Prostate gland (tissue), 2 donors: ENCODE data around the gene BRD1. TPM values are rescaled to one million over a fixed set of nuclear protein-coding genes. Genes with fewer than 3 reads are reported as not detected.
"Not testable (repeated sequence)": the region's sequence is repeated elsewhere in the genome, so short reads cannot be mapped to it uniquely, and the experiment has no call there.

Experiments
- DNase-seq: peaks from one replicate; pipeline ENCODE4 v3.0.0-alpha.2; 2019; ENCODE audit warnings: low spot score
- H3K27ac ChIP-seq, 2 donors: fragments of 200-600 bp; sonication (generic); 2 replicates each; pipeline ENCODE4 v1.5.1; 2017 to 2019
- H3K27me3 ChIP-seq: fragments of 200-600 bp; sonication (generic); replicated peaks from 2 replicates; pipeline ENCODE4 v1.5.1; 2019; ENCODE audit not compliant: insufficient read depth
- H3K36me3 ChIP-seq, 2 donors: fragments of 200-600 bp; sonication (generic); 1 replicate in 1 of 2; 2 replicates in 1 of 2; pipeline versions ENCODE4 v1.5.1 to v1.8.1; 2017 to 2019
- H3K4me1 ChIP-seq: fragments of 200-600 bp; sonication (generic); replicated peaks from 2 replicates; pipeline ENCODE4 v1.5.1; 2019
- H3K4me3 ChIP-seq, 2 donors: fragments of 200-600 bp; sonication (generic); 2 replicates each; pipeline ENCODE4 v1.5.1; 2017 to 2019
- H3K9me3 ChIP-seq: fragments of 200-600 bp; sonication (generic); 2 replicates; pipeline ENCODE4 v1.5.1; 2017
- CTCF ChIP-seq, 4 experiments: fragments of 200-600 bp in 2 of 4; fragments of 450-650 bp in 2 of 4; sonication (generic) in 2 of 4; IDR thresholded peaks; 1 replicate in 3 of 4; 2 replicates in 1 of 4; pipeline ENCODE4 v1.5.1; 2016 to 2019; ENCODE audit warnings: antibody characterized with exemption in 4 of 4, mild to moderate bottlenecking in 2 of 4, moderate library complexity in 2 of 4
- POLR2A ChIP-seq: fragments of 450-650 bp; IDR thresholded peaks from one replicate; pipeline ENCODE4 v1.6.1; 2016; ENCODE audit warnings: antibody characterized with exemption, mild to moderate bottlenecking
- POLR2AphosphoS5 ChIP-seq: sonication (generic); formaldehyde crosslinking; IDR thresholded peaks from one replicate; pipeline ENCODE4 v1.6.1; 2017; ENCODE audit warnings: antibody characterized with exemption
- WGBS: methylation state at CpG from one replicate; pipeline ENCODE4 v1.1.5; 2018; 5-methylcytosine and 5-hydroxymethylcytosine counted together
- intact Hi-C: fragments of 100-400 bp; cut with DNase I; formaldehyde crosslinking; loops from one replicate; pipeline ENCODE4 v1.14.2; 2022
- total RNA-seq, 2 donors: library from RNA; depleted of rRNA; stranded (reverse); fragments of >200 nt; gene quantifications; one replicate each; pipeline ENCODE4 v1.1.0, GENCODE V29; 2016

The BRD1 gene
- total RNA-seq, 2 donors from 2014 or later, result 40.3 to 74.2 TPM

- Histone ChIP-seq H3K27ac (peak within 1 kb of the TSS; percentile 89 to 96), H3K36me3 (no peaks in the 10 kb centered on the region), H3K9me3 (no peaks in the 10 kb centered on the region), H3K27me3 (peaks cover 8% of the 10 kb centered on the region), H3K4me3 (peak within 1 kb of the TSS; percentile 65 to 82), H3K4me1 (peaks cover 18% of the 10 kb centered on the region)
- peak; percentile 96 for DNase-seq
- intact Hi-C loops, result loop anchor here (5.0 kb wide), 1 partner anchor 64 kb away; the partner anchor contains the start of genes ALG12 and CRELD2
- under 1% methylated on average over 43 of the region's 127 CpGs for WGBS
- peak; percentile 84 for TF ChIP-seq POLR2AphosphoS5
- TF ChIP-seq CTCF (IDR thresholded peaks at IDR 0.05), result peak in 2 of 4 experiments; percentile 17 to 33
- peak; percentile 91 for TF ChIP-seq POLR2A
Measured at GRCh38 chr22:49852898-49853894, 25.5 kb upstream of the BRD1 start, which contains the start of gene ZBED4. TSS of gene ZBED4 (plus strand) at chr22:49853844. CDS start at chr22:49883663, 29,819 bp downstream.

DNA sequence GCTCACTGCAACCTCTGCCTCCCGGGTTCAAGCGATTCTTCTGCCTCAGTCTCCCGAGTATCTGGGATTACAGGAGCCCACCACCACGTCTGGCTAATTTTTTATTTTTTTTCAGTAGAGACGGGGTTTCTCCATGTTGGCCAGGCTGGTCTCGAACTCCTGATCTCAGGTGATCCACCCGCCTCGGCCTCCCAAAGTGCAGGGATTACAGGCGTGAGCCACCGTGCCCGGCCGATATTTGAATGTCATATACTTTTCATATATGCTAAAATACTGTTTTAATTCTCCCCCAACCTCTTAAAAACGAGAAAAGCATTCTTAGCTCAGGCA is 24.9 kb upstream of the BRD1 start:
- Histone ChIP-seq H3K27ac (peak overlapping the region; percentile 89 to 96), H3K4me3 (peak overlapping the region; percentile 65 to 82), H3K4me1 (peaks cover 19% of the 10 kb centered on the region)
- DNase-seq, H3K27me3 ChIP-seq, H3K36me3 ChIP-seq, H3K9me3 ChIP-seq: not testable (repeated sequence)
- WGBS, result 61% methylated on average over 13 of the region's 13 CpGs
- intact Hi-C loops, result loop anchor here (5.0 kb wide), 1 partner anchor 65 kb away; the partner anchor contains the start of genes ALG12 and CRELD2

DNA sequence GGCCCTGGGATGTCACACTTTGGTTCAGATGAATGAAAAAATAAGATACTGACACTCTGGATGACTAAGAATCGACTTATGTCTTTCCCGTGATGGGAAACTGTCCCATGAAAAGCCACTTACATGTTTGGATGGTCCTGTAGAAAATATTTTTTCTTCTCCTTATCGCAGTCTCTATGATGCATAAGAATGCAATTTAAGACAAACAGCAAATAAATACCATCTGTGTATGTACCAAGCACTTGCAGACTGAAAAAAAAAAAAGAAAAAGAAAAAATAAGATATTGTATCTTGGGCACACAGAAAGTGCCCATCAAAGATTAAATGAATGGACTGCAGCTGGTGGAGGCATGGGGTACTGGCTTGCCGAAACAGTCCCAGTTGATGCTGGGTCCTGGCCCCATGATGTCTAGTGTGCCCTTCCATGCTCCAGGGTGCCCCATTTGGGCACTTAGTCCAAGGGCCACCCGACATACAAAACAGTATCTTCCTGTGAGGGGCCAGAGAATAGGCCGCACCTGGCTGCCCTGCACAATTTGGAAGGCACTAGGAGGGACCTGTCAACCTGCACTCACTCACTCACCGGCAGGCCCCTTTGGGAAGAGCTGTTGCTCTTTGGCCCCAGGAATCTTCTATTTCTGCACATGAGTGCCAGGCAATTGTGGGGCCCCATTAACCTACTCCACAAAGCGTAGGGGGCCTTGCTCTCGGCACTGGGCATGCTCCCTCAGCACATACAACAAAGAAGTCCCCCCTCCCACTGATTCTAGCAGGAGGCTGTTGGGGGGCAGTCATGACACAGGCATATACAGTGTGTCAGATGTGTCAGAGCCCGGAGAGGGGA is 23.5 kb upstream of the BRD1 start:
- TF ChIP-seq POLR2A (no peak), POLR2AphosphoS5 (no peak), CTCF (IDR thresholded peaks at IDR 0.05) (no peak)
- no peak overlapping the region for H3K4me3 ChIP-seq
- peaks cover 8% of the 10 kb centered on the region for H3K27me3 ChIP-seq
- no peak for DNase-seq
- no peak overlapping the region for H3K27ac ChIP-seq
- H3K36me3 ChIP-seq, result no peaks in the 10 kb centered on the region
- 88% methylated on average over 10 of the region's 10 CpGs for WGBS
- intact Hi-C loops, result loop anchor here (5.0 kb wide), 1 partner anchor 66 kb away; the partner anchor contains the start of genes ALG12 and CRELD2
- H3K4me1 ChIP-seq, result peaks cover 19% of the 10 kb centered on the region
- no peaks in the 10 kb centered on the region for H3K9me3 ChIP-seq

- no peak for DNase-seq
- 61% methylated on average over 24 of the region's 31 CpGs for WGBS
- Histone ChIP-seq H3K4me3 (no peak overlapping the region), H3K36me3 (no peaks in the 10 kb centered on the region), H3K27ac (no peak overlapping the region), H3K27me3 (peaks cover 8% of the 10 kb centered on the region), H3K4me1 (peaks cover 16% of the 10 kb centered on the region), H3K9me3 (no peaks in the 10 kb centered on the region)
- TF ChIP-seq POLR2A, result no peak
- TF ChIP-seq POLR2AphosphoS5, result no peak
- no peak for TF ChIP-seq CTCF (IDR thresholded peaks at IDR 0.05)
- intact Hi-C loops, result loop anchor here (5.0 kb wide), 1 partner anchor 67 kb away; the partner anchor contains the start of genes ALG12 and CRELD2
Measured at GRCh38 chr22:49850021-49850911, 22.6 kb upstream of the BRD1 start.
